Neural crest cell (in vitro differentiated cells): ENCODE results near the gene ABCA13. TPM values are rescaled to one million over a fixed set of nuclear protein-coding genes. Genes with fewer than 3 reads are reported as not detected.

Experiments used
- DNase-seq: peaks from one replicate; pipeline ENCODE4 v3.0.0; 2021; ENCODE audit warnings: low read depth, mixed read lengths, low spot score
- H3K27ac Mint-ChIP-seq: one replicate; pipeline ENCODE4 v1.8.0; 2021; ENCODE audit warnings: mild to moderate bottlenecking, mixed read lengths; ENCODE audit not compliant: unreplicated experiment
- H3K27me3 Mint-ChIP-seq: 2 replicates; pipeline ENCODE4 v1.8.0; 2021; ENCODE audit warnings: low read depth, mild to moderate bottlenecking, mixed read lengths
- H3K36me3 Mint-ChIP-seq: 2 replicates; pipeline ENCODE4 v1.8.0; 2021; ENCODE audit warnings: low read depth, mild to moderate bottlenecking, mixed read lengths
- H3K4me1 Mint-ChIP-seq: 2 replicates; pipeline ENCODE4 v1.8.0; 2021; ENCODE audit warnings: mixed read lengths
- H3K4me3 Mint-ChIP-seq: one replicate; pipeline ENCODE4 v1.8.0; 2021; ENCODE audit warnings: mild to moderate bottlenecking, mixed read lengths
- H3K9me3 Mint-ChIP-seq: 2 replicates; pipeline ENCODE4 v1.8.0; 2021; ENCODE audit warnings: mixed read lengths
- CTCF ChIP-seq: fragments of 200-600 bp; sonication (generic); conservative IDR thresholded peaks from 2 replicates; pipeline ENCODE4 v1.5.0; 2021; ENCODE audit warnings: antibody characterized with exemption, mild to moderate bottlenecking
- total RNA-seq: library from RNA; stranded (reverse); gene quantifications from 2 replicates; pipeline ENCODE4 v1.2.1, GENCODE V29; 2021

ABCA13 gene
- total RNA-seq, 1 donor from 2014 or later, result 0.89 TPM

- no peaks in the 10 kb centered on the region for H3K4me1 Mint-ChIP-seq
- H3K9me3 Mint-ChIP-seq, result peaks cover 3% of the 10 kb centered on the region
- no peaks in the 10 kb centered on the region for H3K36me3 Mint-ChIP-seq
- H3K27ac Mint-ChIP-seq, result no peak overlapping the region
- H3K4me3 Mint-ChIP-seq, result no peak overlapping the region
- no peak for TF ChIP-seq CTCF
- DNase-seq, result no peak
- H3K27me3 Mint-ChIP-seq, result no peaks in the 10 kb centered on the region
Observed at GRCh38 chr7:48438206-48438605, 266.9 kb downstream of the ABCA13 start.

GRCh38 chr7:48441848-48442492 is 270.7 kb downstream of the ABCA13 start:
- Mint-ChIP-seq H3K36me3 (no peaks in the 10 kb centered on the region), H3K27ac (no peak overlapping the region), H3K9me3 (peaks cover 6% of the 10 kb centered on the region), H3K4me3 (no peak overlapping the region), H3K27me3 (no peaks in the 10 kb centered on the region), H3K4me1 (no peaks in the 10 kb centered on the region)
- no peak for DNase-seq
- no peak for TF ChIP-seq CTCF

- DNase-seq, result no peak
- Mint-ChIP-seq H3K27me3 (no peaks in the 10 kb centered on the region), H3K36me3 (no peaks in the 10 kb centered on the region), H3K9me3 (peaks cover 3% of the 10 kb centered on the region), H3K4me3 (no peak overlapping the region), H3K4me1 (no peaks in the 10 kb centered on the region), H3K27ac (no peak overlapping the region)
- no peak for TF ChIP-seq CTCF
Observed at GRCh38 chr7:48443051-48443450, 271.8 kb downstream of the ABCA13 start.

DNA sequence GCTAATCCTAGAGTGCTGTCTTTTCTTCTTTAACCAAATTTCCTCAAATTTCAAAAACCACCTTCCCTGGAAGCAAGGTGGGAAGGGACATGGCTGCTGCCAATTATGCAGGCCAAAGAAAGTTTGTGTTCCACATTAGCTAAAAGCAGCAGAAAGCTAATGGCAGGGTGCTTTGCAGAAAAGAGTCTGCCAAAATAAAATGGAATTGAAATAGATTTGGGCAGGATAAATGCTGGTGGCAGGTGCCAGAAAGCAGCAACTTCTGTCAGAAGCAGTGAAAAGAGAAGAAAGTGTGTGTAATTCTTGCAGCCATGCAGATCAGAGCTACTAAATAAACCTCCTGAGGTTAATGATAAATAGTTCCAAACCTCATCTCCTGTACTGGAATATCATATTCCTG is 275.5 kb downstream of the ABCA13 start:
- H3K4me3 Mint-ChIP-seq, result no peak overlapping the region
- no peaks in the 10 kb centered on the region for H3K4me1 Mint-ChIP-seq
- peaks cover 3% of the 10 kb centered on the region for H3K9me3 Mint-ChIP-seq
- H3K27ac Mint-ChIP-seq, result no peak overlapping the region
- no peaks in the 10 kb centered on the region for H3K27me3 Mint-ChIP-seq
- DNase-seq, result no peak
- no peaks in the 10 kb centered on the region for H3K36me3 Mint-ChIP-seq
- no peak for TF ChIP-seq CTCF

DNA sequence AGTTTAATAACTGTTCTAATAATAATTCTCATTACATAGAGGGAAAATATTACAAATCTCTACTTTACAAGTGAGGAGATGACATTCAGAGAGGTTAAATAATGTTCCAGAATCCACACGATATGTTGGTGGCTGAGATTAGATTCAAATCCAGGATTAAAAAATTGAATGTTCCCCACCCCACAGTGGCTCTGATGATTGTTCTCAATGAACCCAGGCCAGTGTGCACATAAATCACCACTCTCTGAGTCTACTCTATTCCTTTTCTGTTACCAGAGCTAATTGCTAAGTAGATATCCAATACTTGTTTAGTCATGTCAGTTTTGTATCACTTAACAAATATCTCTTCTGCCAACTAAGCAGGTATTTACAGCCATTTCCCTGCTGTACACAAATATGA is 281.0 kb downstream of the ABCA13 start:
- no peaks in the 10 kb centered on the region for H3K4me1 Mint-ChIP-seq
- no peaks in the 10 kb centered on the region for H3K9me3 Mint-ChIP-seq
- H3K27me3 Mint-ChIP-seq, result no peaks in the 10 kb centered on the region
- no peaks in the 10 kb centered on the region for H3K36me3 Mint-ChIP-seq
- DNase-seq, result no peak
- no peak overlapping the region for H3K4me3 Mint-ChIP-seq
- no peak overlapping the region for H3K27ac Mint-ChIP-seq
- no peak for TF ChIP-seq CTCF
